Esophagus muscularis mucosa (tissue), 4 donors: ENCODE data around the gene APOO. TPM values are rescaled to one million over a fixed set of nuclear protein-coding genes. Genes with fewer than 3 reads are reported as not detected.

ENCODE experiments used
- DNase-seq: peaks from one replicate; pipeline ENCODE4 v3.0.0-alpha.2; 2017; ENCODE audit errors: extremely low spot score
- H3K27ac ChIP-seq, 4 donors: fragments of 200-600 bp; sonication (generic); replicated peaks in 1 of 4; 1 replicate in 3 of 4; 2 replicates in 1 of 4; pipeline ENCODE4 v1.5.1; 2016 to 2019; ENCODE audit warnings: mild to moderate bottlenecking in 1 of 4
- H3K27me3 ChIP-seq, 4 donors: fragments of 200-600 bp; sonication (generic); one replicate each; pipeline versions ENCODE4 v1.5.1 to v1.6.0; 2016 to 2019
- H3K36me3 ChIP-seq, 4 donors: fragments of 200-600 bp; sonication (generic); one replicate each; pipeline ENCODE4 v1.5.1; 2016 to 2019
- H3K4me1 ChIP-seq, 4 donors: fragments of 200-600 bp; sonication (generic); one replicate each; pipeline ENCODE4 v1.5.1; 2016 to 2019
- H3K4me3 ChIP-seq, 4 donors: fragments of 200-600 bp; sonication (generic); 1 replicate in 2 of 4; 2 replicates in 2 of 4; pipeline ENCODE4 v1.5.1; 2016 to 2019; ENCODE audit warnings: mild to moderate bottlenecking in 4 of 4, moderate library complexity in 1 of 4
- H3K9me3 ChIP-seq, 4 donors: fragments of 200-600 bp; sonication (generic); 1 replicate in 3 of 4; 2 replicates in 1 of 4; pipeline ENCODE4 v1.5.1; 2016 to 2019
- CTCF ChIP-seq, 3 experiments: fragments of 200-600 bp in 2 of 3; fragments of 450-650 bp in 1 of 3; sonication (generic) in 2 of 3; IDR thresholded peaks; one replicate each; pipeline ENCODE4 v1.5.1; 2017 to 2019; ENCODE audit warnings: antibody characterized with exemption in 3 of 3, mild to moderate bottlenecking in 2 of 3, moderate library complexity in 1 of 3
- EP300 ChIP-seq: sonication (generic); formaldehyde crosslinking; IDR thresholded peaks from one replicate; pipeline ENCODE4 v1.6.1; 2017; ENCODE audit warnings: antibody characterized with exemption
- POLR2A ChIP-seq: fragments of 450-650 bp; IDR thresholded peaks from one replicate; pipeline ENCODE4 v1.6.1; 2017; ENCODE audit warnings: antibody characterized with exemption, moderate library complexity, mild to moderate bottlenecking, low read depth
- POLR2AphosphoS5 ChIP-seq, 2 donors: sonication (generic); formaldehyde crosslinking; IDR thresholded peaks; one replicate each; pipeline ENCODE4 v1.6.1; 2017; ENCODE audit warnings: antibody characterized with exemption in 2 of 2
- WGBS: methylation state at CpG from one replicate; pipeline ENCODE4 v1.1.5; 2018; 5-methylcytosine and 5-hydroxymethylcytosine counted together
- intact Hi-C: fragments of 100-400 bp; cut with DNase I; formaldehyde crosslinking; loops from one replicate; pipeline ENCODE4 v1.15.1; 2023
- total RNA-seq, 4 donors: library from RNA; depleted of rRNA; stranded (reverse); fragments of >200 nt; gene quantifications; one replicate each; pipeline versions ENCODE4 v1.1.0 to v1.2.1, GENCODE V29; 2016

APOO gene
- total RNA-seq, 4 donors from 2014 or later: 7.5 to 10.2 (median 9.5) TPM

GRCh38 chrX:23789386-23790154 is 118.2 kb downstream of the APOO start:
- no peaks in the 10 kb centered on the region for H3K9me3 ChIP-seq
- peaks cover 0 to 17% (median 10%) of the 10 kb centered on the region in 4 donors for H3K4me1 ChIP-seq
- peaks cover 0 to 18% (median 2%) of the 10 kb centered on the region in 4 donors for H3K36me3 ChIP-seq
- no peak overlapping the region for H3K4me3 ChIP-seq
- 87% methylated on average over 8 of the region's 8 CpGs for WGBS
- intact Hi-C loops: loop anchor here (10.0 kb wide), 2 partner anchors 95 to 235 kb away; partner anchors contain the start of gene KLHL15
- H3K27me3 ChIP-seq: no peaks in the 10 kb centered on the region
- H3K27ac ChIP-seq: no peak overlapping the region
- no peak for DNase-seq
- no peak for TF ChIP-seq POLR2AphosphoS5 (IDR thresholded peaks at IDR 0.05)

- Histone ChIP-seq H3K4me1 (peaks cover 0 to 17% (median 10%) of the 10 kb centered on the region in 4 donors), H3K36me3 (peaks cover 0 to 23% (median 2%) of the 10 kb centered on the region in 4 donors), H3K27ac (no peak overlapping the region), H3K4me3 (no peak overlapping the region), H3K9me3 (no peaks in the 10 kb centered on the region), H3K27me3 (no peaks in the 10 kb centered on the region)
- TF ChIP-seq POLR2A: no peak
- TF ChIP-seq POLR2AphosphoS5 (IDR thresholded peaks at IDR 0.05): no peak
- no peak for TF ChIP-seq CTCF (IDR thresholded peaks at IDR 0.05)
- TF ChIP-seq EP300: no peak
- intact Hi-C loops: loop anchor here (10.0 kb wide), 2 partner anchors 94 to 236 kb away; partner anchors contain the start of gene KLHL15
- DNase-seq: no peak
- WGBS: 64% methylated on average over 4 of the region's 4 CpGs
Measured at GRCh38 chrX:23788946-23789345, 118.8 kb downstream of the APOO start.

- no peak overlapping the region for H3K4me3 ChIP-seq
- peaks cover 0 to 23% (median 2%) of the 10 kb centered on the region in 4 donors for H3K36me3 ChIP-seq
- H3K27ac ChIP-seq: peak overlapping the region in 1 of 4 donors; percentile 44
- H3K4me1 ChIP-seq: peaks cover 0 to 17% (median 10%) of the 10 kb centered on the region in 4 donors
- no peaks in the 10 kb centered on the region for H3K27me3 ChIP-seq
- DNase-seq: no peak
- no peak for TF ChIP-seq POLR2AphosphoS5 (IDR thresholded peaks at IDR 0.05)
- TF ChIP-seq POLR2A: no peak
- TF ChIP-seq CTCF (IDR thresholded peaks at IDR 0.05): no peak
- TF ChIP-seq EP300: no peak
- intact Hi-C loops: loop anchor here (10.0 kb wide), 2 partner anchors 94 to 236 kb away; partner anchors contain the start of gene KLHL15
- H3K9me3 ChIP-seq: no peaks in the 10 kb centered on the region
Measured at GRCh38 chrX:23788521-23788920, 119.2 kb downstream of the APOO start.

- Histone ChIP-seq H3K36me3 (peaks cover 0 to 23% (median 2%) of the 10 kb centered on the region in 4 donors), H3K27ac (peak overlapping the region in 1 of 4 donors; percentile 34), H3K9me3 (no peaks in the 10 kb centered on the region), H3K4me1 (peaks cover 0 to 17% (median 10%) of the 10 kb centered on the region in 4 donors), H3K4me3 (no peak overlapping the region), H3K27me3 (no peaks in the 10 kb centered on the region)
- 94% methylated on average over 2 of the region's 2 CpGs for WGBS
- no peak for DNase-seq
- TF ChIP-seq CTCF (IDR thresholded peaks at IDR 0.05) (no peak), EP300 (no peak), POLR2AphosphoS5 (IDR thresholded peaks at IDR 0.05) (no peak), POLR2A (no peak)
- intact Hi-C loops: loop anchor here (10.0 kb wide), 2 partner anchors 93 to 237 kb away; partner anchors contain the start of gene KLHL15
Measured at GRCh38 chrX:23787745-23788118, 120.0 kb downstream of the APOO start.

GRCh38 chrX:23786268-23786815 is 121.4 kb downstream of the APOO start:
- peaks cover 0 to 23% (median 2%) of the 10 kb centered on the region in 4 donors for H3K36me3 ChIP-seq
- H3K27ac ChIP-seq: peak overlapping the region; percentile 52 to 96 (median 92)
- no peak for DNase-seq
- H3K4me3 ChIP-seq: peak overlapping the region in 1 of 4 donors; percentile 66
- intact Hi-C loops: loop anchor here (10.0 kb wide), 2 partner anchors 92 to 238 kb away; partner anchors contain the start of gene KLHL15
- peaks cover 0 to 30% (median 10%) of the 10 kb centered on the region in 4 donors for H3K4me1 ChIP-seq
- H3K9me3 ChIP-seq: no peaks in the 10 kb centered on the region
- no peak for TF ChIP-seq POLR2AphosphoS5 (IDR thresholded peaks at IDR 0.05)
- no peak for TF ChIP-seq POLR2A
- TF ChIP-seq CTCF (IDR thresholded peaks at IDR 0.05): no peak
- no peak for TF ChIP-seq EP300
- 76% methylated on average over 11 of the region's 11 CpGs for WGBS
- no peaks in the 10 kb centered on the region for H3K27me3 ChIP-seq
